Measurements from ENCODE around the gene PTBP3.

PTBP3 gene

DNA sequence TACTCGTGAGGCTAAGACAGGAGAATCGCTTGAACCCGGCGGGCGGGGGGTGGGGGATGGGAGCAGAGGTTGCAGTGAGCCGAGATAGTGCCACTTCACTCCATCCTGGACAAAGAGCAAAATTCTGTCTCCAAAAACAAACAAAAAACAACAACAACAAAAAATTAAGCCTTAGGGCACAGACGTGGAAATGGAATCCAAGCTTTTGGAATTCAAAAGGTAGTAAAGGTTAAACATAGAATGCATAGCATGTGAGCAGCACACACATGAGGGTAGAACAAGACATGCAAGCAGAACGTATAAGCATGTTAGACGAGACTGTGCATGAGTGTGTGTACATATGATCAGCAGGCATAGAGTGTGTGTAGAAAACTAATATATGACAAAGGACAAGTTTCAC lies 68.0 kb downstream of the PTBP3 start:
- no peak for DNase-seq

DNA sequence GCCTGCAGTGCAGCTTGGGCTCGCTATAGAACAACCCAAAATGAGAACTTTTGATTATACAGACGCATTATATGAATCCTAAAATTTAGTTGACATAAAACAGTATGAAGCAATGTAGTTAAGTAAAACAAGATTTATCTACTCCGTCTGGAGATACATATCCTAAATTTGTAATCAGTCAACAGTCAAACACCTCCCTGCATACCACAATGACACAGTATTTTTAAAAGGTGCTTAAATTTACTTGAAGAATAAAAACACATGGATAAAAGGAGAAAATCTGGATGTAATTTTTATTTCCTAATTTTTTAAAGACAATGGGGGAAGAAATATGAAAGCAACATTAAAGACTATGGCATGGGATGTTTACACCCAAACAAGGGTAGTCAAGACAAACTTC lies 70.8 kb downstream of the PTBP3 start:
- no peak for DNase-seq

DNA sequence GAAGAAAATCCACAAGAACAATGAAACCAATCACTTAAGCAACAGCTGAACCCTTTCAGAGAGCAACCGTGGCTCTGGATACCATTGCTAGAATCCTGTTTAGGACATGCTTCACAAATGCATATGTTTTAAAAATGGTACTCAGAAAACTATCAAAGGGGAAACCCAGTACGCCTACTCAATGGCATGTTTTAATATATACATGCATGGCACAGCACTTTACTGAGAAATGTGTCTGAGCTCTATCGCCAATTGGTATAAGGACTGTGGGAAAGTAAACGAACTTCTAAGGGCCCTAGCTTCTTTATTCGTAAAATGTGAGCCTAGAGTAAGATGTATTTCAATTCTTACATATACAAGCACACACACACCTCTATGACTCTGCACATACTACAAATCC lies 72.3 kb downstream of the PTBP3 start:
- DNase-seq: no peak

DNA sequence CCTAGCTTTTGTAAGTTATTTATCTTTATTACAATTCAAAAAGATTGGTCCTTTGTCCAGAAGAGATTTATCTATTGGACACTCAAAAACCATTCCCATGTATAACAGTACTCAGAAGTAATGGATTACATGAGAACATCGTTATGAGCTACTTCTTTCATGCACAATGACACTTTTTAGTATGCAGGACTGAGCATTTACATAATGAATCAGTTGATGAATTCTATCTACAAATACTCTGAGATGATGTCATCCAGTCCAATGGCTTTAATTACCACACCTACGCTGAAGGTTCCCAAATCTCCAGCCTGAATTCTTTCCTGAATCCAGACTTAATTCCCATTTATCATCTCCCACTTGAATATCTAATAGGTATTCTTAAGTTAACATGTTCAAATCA lies 75.3 kb downstream of the PTBP3 start:
- DNase-seq: no peak

DNA sequence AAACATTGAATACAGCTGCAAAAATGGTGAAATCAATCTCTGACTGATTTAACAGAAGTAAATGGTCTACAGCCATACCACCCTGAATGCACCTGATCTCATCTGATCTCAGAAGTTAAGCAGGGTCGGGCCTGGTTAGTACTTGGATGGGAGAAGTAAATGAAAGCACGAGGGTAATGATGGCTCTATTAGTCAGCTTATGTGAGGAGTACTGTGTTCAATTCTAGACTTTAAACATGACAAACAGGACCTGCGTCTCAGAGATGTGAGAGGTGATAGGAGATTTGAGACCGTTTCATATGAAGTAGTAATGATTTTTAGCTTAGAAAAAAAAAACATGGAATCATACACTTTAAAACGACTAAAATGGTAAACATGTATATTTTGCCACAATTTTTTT lies 81.2 kb downstream of the PTBP3 start:
- no peak for DNase-seq

DNA sequence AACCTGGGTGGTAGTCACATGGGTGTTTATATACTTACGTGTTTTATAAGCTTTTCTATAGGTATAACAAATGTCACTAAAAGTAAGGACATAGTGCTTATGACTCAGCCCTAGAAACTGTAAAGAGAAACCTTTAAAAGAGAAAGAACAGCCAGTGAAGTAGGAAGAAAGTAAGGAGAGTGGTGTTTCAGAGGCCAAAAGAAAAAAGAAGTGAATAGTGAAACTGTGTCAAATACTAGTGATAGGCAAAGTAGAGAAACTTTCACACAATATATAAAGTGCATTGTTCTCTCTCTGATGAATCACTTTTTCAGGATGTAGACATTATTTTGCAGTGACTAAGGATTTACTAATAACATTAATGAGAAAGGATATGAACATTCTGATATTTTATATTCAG lies 84.1 kb downstream of the PTBP3 start:
- DNase-seq: no peak

DNA sequence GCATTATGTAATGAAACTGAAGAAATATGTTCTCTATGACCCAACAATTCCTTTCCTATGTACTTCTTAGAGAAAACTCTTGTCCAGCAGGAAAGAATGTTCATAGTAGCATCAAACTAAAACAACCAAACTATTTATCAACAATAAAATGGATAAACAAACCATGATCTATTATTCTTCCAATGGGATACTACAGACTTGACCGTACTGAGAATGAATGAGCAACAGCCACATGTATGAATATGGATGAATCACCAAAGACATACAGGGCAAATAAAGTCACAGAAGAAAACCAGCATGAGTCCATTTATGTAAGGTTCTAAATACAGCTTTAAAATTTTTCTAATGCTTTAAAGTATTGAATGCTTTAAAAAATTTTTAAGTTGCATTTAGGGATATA lies 84.7 kb downstream of the PTBP3 start:
- no peak for DNase-seq

DNA sequence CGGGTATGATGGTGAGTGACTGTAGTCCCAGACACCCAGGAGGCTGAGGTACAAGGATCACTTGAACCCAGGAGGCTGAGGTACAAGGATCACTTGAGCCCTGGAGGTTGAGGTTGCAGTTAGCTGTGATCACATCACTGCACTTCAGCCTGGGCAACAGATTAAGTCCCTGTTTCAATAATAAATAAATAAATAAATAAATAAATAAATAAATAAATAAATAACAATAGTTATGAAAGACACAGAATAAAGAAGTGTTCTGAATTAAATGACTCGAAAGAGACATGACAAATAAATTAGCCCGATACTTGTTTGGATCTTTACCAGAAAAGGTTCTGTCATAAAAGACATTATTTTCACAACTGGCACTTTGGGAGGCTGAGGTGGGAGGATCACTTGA lies 86.3 kb downstream of the PTBP3 start:
- no peak for DNase-seq

DNA sequence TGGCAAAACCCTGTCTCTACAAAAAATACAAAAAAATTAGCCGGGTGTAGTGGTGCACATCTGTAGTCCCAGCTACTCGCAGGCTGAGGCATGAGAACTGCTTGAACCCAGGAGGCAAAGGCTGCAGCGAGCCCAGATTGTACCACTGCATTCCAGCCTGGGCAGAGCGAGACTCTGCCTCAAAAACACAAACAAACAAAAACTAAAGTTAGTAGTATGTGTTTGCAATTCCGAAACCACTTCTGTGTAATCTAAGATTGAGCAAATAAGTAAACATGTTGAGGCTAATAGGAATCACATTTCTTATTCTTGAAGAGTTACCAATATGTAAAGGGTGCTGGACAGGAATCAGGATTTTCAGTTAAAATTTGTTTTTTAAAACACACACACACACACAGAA lies 88.3 kb downstream of the PTBP3 start:
- DNase-seq: no peak

DNA sequence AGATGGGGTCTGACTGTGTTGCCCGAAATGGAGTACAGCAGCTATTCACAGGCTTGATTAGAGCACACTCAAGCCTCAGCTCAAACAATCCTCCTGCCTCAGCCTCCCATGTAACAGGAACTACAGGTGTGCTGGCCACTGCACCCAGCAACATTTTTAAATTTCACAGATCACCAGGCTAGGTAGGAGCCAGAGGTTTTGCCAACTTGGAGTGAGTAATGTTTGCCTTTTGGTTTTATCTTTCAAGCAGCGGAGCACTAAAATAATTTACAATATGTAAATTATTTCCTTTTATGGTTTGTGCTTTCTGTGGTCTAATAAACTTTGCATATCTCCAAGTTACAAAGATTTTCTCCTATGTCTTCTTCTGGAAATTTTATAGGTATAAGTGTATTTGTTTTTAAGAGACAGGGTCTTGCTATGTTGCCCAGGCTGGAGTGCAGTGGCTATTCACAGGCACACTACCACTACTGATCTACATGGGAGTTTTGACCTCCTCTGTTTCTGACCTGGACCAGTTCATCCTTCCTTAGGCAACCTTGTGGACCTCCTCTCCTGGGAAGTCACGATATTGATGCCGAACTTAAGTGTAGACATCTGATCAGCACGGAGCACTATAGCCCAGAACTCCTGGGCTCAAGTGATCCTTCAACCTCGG lies 91.1 kb downstream of the PTBP3 start:
- DNase-seq: no peak

DNA sequence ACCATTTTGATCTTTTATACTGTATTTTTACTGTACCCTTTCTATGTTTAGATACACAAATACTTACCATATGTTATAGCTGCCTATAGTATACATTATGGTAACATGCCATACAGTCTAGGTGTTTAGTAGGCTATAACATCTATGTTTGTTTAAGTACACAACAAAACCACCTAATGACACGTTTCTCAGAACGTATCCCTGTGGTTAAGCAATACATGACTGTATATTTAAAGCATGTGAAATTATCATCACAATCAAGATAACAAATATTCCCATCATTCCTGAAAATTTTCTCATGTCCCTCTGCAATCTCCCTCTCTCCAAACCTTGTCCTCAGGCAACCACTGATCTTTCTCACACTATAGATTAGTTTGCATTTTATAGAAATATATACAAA lies 91.9 kb downstream of the PTBP3 start:
- no peak for DNase-seq

DNA sequence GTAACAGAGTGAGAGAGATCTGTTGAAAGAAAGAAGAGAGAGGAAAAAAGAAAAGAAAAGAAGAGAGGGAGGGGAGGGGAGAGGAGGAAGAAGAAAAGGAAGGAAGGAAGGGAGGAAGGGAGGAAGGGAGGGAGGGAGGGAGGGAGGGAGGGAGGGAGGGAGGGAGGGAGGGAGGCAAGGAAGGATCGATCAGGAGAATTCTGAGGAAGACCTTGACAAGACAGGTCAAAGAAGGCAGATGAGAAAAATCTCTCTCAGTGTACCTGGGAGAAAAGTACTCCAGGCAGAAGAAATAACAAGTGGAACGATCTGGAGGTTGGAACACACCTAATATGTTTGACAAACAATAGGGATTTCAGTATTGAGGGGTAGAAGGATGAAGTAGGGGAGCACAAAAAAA lies 93.7 kb downstream of the PTBP3 start:
- DNase-seq: no peak

DNA sequence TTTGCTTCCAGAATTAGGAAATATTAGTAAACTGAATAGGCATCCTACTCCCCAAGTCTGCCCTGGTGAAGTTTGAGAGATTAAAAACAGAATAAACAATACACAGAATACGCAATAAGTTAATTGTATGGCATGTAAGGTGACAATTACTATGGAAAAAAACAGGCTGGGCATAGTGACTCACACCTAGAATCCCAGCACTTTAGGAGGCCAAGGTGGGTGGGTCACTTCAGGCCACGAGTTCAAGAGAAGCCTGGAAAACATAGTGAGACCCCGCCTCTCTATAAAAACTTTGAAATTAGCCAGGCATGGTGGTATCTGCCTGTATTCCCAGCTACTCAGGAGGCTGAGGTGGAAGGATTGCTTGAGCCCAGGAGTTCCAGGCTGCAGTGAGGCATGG lies 94.1 kb downstream of the PTBP3 start:
- DNase-seq: no peak

DNA sequence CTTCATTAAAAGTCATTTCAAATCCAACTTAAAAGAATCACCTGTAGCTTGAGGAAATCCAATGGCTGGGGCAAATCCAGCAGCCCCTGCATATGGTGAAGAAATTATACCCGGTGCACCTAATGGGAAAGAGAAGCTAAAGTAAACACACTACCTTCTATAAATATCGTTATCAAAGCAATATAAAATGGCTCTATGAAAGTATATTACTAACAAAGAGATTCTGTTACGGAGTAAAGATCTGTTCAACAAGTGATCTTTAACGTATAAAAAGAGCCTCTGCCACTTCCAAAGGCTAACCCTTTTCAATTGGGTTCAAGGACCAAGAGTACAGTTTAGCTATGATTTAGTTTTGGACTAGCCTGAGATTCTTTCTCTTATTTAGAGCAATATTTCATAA lies 98.6 kb downstream of the PTBP3 start:
- no peak for DNase-seq

DNA sequence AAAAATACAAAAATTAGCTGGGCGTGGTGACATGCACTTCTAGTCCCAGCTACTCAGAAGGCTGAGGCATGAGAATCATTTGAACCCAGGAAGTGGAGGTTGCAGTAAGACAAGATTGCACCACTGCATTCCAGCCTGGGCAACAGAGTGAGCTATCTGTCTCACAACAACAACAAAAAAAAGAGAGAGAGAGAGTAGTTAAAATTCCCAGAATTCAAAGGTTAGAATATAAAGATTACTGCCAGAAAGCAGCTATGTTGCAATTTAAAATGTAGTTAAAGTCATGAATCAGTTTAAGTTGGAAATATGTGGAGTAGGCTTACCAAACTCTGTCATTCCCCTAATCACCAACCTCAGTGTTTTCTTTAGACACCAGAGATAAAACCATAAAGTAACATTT lies 99.7 kb downstream of the PTBP3 start:
- DNase-seq: no peak

DNA sequence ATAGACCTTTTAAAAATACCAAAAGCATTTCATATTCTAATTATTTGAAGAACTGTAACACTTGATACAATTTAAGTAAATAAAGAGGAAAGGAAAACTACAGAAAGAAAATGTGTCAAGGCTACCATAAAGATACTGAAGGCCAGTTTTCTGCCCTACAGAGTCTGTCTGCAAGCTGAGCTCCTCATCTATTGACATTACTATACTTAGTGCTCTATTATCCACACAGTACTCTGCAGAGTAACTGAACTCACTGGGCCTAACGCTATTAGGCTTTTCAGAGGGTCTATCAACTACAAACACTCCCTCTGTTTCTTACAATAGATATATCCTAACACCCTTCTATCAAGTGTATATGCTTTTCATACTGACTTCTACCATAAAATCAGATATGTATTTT lies 101.2 kb downstream of the PTBP3 start:
- no peak for DNase-seq

DNA sequence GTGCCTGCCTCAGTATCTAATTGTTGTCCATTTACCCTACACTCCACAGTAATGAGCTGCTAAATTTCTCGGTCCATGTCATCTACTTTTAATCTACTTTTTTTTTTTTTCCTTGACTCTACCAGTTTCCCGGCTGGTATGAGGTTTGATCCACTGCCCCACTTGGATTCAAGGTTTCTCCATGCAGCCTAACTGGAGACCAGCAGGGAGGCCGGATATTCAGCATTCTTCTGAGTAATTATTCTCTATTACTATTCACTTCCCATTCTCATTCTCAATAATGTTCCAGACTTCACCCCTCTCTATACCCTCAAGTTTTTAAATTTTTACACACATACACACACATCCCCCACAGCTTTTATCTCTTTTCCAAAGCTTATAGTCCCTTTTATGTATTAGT lies 107.3 kb downstream of the PTBP3 start:
- DNase-seq: no peak

DNA sequence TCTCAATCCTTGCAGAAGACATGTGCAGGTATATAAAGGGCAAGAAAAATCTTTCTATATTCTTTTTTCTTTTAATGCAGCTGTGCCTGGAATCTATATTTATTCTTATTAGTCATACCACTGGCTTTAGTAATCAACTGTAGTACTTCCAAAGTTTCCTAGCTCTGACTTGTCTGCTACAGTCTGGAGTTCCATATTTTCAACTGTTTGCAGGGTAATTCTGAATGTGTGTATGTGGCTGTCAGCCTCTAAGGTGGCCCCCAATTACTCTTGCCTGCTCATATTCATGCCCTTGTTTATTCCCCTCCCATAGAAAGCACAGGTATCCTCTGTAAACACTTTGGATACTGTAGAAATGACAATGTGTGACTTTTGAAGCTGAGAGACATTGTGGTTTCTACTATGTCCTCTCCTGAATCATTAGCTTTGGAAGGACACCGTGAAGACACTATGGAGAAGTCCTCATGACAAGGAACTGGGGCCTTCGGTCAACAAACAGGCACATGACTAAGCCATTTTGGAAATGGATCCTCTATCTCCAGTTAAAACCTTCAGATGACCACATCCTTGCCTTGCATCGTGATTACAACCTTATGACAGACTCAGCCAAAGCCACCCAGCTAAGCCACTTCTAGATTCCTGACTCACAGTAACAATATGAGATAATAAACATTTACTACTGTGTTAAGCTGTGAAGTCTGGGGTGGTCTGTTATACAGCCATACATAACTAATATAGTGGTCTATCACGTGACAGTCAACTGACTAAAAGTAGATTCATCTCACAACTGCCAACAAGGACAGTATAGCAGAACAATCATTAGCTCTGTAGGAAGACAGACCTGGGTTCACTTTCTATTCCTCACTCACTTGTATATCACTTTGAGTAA lies 108.8 kb downstream of the PTBP3 start:
- DNase-seq: no peak

DNA sequence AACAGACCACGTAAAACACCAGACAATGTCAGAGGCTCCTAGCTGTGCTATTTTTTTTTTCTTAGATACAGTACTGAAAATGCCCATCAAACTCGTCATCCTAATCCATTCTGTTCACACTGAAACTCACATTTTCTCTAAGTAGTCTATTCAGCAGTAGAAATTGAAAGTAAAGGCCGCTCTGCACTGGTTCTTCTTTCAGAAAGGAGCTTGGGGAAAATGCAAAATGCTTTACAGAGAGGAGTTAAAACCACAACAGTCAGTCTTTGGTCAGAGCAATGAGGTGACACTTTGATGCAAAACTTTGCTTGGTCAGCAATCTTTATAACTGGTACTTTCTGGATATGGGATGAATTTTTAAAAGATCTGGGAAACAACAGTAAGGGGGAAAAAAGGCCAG lies 114.5 kb downstream of the PTBP3 start:
- DNase-seq: no peak

DNA sequence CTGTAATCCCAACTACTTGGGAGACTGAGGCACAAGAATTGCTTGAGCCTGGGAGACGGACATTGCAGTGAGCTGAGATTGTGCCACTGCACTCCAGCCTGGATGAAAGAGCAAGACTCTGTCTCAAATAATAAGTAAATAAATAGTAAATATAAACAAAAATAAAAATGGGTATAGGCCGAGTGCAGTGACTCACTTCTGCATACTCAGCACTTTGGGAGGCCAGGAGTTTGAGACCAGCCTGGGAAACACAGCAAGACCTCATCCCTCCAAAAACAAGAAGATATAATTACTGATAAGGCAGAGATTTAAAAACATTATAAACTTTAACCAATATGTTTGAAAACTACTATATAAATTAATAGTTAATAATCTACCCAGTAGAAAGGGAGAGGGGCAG lies 120.5 kb downstream of the PTBP3 start:
- DNase-seq: no peak

DNA sequence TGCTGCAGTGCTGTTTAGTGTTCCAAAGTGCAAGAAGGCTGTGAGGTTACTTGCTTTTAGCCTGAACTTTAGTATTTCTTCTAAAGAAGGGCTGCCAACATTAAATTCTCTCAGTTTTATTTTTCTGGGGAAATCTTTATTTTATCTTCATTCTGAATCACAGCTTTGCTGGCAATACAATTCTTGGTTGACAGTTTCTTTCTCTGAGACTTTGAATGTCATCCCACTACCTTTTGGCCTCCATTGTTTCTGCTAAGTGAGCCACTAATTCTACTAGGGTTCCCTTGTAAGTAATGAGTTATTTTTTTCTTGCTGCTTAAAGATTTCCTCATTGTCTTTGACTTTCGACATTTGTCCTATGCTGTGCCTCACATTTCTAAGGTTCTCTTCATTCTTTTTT lies 126.0 kb downstream of the PTBP3 start:
- DNase-seq: no peak

DNA sequence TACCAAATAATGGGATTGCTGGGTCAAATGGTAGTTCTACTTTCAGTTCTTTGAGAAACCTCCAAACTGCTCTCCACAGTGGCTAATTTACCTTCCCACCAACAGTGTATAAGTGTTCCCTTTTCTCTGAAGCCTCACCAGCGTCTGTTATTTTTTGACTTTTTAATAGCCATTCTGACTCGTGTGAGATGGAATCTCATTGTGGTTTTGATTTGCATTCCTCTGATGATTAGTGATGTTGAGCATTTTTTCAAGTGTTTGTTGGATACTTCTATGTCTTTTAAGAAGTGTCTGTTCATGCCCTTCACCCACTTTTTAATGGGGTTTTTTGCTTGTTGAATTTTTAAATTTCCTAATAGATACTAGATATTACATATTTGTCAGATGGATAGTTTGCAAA lies 129.9 kb downstream of the PTBP3 start:
- no peak for DNase-seq

DNA sequence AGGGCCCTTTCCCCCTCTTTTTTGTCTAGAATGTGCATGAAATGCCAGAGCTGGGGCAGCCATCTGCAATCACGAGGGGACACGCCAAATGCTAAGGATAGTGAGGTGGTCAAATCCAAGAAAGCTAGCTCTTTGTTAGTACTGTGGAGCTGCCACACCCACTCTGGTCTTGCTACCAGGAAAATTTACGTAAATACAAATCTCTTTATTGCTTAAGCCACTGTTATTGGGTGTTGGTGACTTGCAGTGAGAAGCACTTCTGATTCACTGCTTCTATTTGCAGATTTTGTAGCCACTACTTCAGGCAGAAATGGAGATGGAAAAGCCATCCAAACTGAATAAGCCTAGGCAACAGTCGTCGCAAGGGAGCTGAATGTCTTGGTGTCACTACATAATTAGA lies 132.7 kb downstream of the PTBP3 start:
- DNase-seq: no peak

DNA sequence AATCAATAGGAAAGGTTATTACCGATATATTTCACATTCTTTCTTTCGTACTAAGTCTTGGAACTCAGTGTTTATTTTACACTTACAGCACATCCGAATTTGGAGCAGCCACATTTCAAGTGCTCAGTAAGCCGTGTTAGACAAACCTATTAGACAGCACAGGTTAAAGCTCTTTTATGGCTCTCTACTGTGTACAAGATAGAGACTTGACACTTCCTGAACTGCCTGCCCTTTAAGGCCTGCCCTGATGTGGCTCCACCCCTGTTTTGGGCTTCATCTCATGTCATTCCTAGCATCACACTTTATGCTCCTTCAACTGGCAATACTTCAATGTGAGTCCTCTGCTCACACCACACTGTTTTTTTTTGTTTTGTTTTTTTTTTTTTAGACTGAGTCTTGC lies 134.8 kb downstream of the PTBP3 start:
- no peak for DNase-seq

DNA sequence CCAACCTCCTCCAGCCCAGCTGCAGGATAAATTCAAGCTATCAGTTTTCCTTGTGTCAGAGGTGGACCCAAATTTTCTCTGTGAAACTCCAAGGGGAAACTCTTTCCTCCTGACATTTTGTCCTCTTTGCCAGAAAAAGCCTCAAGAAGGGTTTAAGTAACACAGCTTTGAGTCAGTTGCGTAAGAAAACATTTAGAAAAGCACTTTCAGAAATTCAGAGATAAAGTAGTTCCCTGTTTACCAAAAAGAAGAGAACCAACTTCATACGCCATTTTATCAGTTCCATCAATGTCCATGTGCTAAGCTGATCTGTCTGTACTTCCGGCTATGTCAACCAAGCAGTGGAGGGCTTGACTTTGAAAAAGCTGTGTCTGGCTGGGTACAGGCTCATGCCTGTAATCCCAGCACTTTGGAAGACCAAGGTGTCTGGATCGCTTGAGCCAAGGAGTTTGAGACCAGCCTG lies 138.4 kb downstream of the PTBP3 start:
- no peak for DNase-seq
